NCI-H1092 (cell line): Measurements from ENCODE around the gene MTURN.
"Not testable (repeated sequence)": the region's sequence is repeated elsewhere in the genome, so short reads cannot be mapped to it uniquely, and the experiment has no call there.

Experiments
- DNase-seq: peaks from one replicate; lab custom pipeline; 2025; lab: John Stamatoyannopoulos, UW

The MTURN gene

GRCh38 chr7:30134611-30135300, at the start of gene MTURN:
TSS of gene MTURN (plus strand) at chr7:30134986. CDS start at chr7:30135137, 151 bp downstream.
- peak; percentile 89 for DNase-seq

GRCh38 chr7:30086529-30086928, 48.3 kb upstream of the MTURN start:
- no peak for DNase-seq

DNA sequence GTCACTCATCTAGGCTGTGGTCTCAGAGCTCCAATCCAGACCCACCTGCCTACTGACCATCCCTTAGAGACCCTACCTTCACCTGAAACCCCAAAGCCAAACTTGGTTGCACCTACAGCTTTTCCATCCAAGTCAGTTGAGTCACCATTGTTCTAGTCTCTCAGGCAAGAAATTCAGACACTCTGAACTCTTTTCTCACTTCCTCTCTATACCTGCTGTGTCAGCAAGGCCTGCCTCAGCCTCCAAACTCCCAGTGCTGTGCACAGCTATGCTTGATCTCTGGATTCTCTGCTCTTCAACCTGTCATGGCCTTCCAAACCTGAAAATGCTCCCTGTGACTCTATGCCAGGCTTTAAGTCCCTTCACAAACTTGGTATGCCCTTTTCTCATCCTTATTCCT, 47.4 kb upstream of the MTURN start:
- DNase-seq = no peak

GRCh38 chr7:30088362-30088761, 46.4 kb upstream of the MTURN start:
- DNase-seq = no peak

DNA sequence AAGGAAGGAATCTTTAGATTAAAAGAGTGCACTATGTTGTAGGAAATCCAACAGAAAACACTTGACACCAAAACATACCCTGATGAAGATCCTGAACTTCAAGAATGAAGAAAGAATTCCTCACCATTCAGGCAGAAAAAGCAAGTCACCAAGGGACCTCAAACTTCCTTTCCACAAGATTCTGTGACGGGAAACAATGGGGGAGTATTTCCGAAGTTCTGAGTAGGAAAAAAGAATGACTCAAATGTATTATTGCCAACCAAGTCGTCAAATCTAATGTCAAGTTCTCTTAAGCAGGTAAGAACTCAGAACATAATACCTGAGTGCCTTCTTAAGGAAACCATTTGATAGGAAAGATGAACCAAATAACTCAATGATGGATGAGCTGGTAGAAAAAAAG, 44.7 kb upstream of the MTURN start:
- DNase-seq = no peak

- DNase-seq = no peak
These were observed 43.3 kb upstream of the MTURN start for GRCh38 chr7:30091491-30091912.

GRCh38 chr7:30091987-30092386, 42.8 kb upstream of the MTURN start:
- no peak for DNase-seq

GRCh38 chr7:30093420-30093952, 41.3 kb upstream of the MTURN start:
- DNase-seq = no peak

DNA sequence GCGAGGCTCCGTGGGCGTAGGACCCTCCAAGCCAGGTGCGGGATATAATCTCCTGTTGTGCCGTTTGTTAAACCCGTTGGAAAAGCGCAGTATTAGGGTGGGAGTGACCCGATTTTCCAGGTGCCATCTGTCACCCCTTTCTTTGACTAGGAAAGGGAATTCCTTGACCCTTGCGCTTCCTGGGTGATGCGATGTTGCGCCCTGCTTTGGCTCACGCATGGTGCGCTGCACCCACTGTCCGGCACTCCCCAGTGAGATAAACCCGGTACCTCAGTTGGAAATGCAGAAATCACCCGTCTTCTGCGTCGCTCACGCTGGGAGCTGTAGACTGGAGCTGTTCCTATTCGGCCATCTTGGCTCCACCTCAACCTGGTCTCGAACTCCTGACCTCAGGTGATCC, 36.2 kb upstream of the MTURN start:
- DNase-seq = not testable (repeated sequence)

- DNase-seq = no peak
These were observed 32.5 kb upstream of the MTURN start for GRCh38 chr7:30102281-30102680.

GRCh38 chr7:30104157-30104556, 30.6 kb upstream of the MTURN start:
- no peak for DNase-seq

- no peak for DNase-seq
These were observed 22.6 kb upstream of the MTURN start for GRCh38 chr7:30112103-30112713.

- DNase-seq = no peak
These were observed 21.6 kb upstream of the MTURN start for GRCh38 chr7:30113144-30113543.

DNA sequence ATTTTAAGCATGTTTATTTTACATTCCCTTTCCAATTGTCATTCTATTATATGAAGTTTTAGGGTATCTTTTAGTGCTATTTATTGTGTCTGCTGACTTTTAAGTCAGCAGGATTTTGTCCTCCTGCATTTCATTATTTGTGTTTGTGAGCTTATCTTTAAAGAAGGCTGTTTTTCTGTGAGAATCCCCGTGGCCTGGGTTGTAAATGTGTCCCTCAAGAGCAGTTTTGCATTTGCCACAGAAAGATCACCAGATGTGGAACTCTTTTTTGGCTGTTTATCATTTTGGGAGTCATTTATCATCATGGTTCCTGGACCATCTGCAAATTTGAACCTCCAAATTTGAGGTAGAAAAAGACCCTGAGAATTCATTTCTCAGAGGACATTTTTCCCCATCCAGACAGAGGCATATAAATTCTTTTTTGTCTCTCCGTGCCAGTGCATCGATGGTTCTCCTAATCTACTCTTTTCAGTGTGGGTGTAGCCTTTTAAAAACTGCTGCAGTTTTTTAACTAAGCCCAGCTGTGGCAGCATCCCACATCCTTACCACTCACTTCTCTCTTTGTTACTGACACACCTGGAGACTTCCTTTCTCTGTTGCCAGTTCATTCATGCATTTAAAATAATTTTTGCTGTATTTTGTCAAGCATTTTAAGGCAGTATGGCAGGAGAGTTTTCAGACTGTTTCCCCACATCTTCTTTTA, 20.1 kb upstream of the MTURN start:
- no peak for DNase-seq

GRCh38 chr7:30115709-30116297, 19.0 kb upstream of the MTURN start:
- DNase-seq = no peak

- no peak for DNase-seq
These were observed 18.0 kb upstream of the MTURN start for GRCh38 chr7:30116771-30117170.

GRCh38 chr7:30117896-30118295, 16.9 kb upstream of the MTURN start:
- DNase-seq = no peak

GRCh38 chr7:30119890-30120577, 14.8 kb upstream of the MTURN start:
- no peak for DNase-seq

GRCh38 chr7:30133736-30134610, 813 bp upstream of the MTURN start:
- no peak for DNase-seq

DNA sequence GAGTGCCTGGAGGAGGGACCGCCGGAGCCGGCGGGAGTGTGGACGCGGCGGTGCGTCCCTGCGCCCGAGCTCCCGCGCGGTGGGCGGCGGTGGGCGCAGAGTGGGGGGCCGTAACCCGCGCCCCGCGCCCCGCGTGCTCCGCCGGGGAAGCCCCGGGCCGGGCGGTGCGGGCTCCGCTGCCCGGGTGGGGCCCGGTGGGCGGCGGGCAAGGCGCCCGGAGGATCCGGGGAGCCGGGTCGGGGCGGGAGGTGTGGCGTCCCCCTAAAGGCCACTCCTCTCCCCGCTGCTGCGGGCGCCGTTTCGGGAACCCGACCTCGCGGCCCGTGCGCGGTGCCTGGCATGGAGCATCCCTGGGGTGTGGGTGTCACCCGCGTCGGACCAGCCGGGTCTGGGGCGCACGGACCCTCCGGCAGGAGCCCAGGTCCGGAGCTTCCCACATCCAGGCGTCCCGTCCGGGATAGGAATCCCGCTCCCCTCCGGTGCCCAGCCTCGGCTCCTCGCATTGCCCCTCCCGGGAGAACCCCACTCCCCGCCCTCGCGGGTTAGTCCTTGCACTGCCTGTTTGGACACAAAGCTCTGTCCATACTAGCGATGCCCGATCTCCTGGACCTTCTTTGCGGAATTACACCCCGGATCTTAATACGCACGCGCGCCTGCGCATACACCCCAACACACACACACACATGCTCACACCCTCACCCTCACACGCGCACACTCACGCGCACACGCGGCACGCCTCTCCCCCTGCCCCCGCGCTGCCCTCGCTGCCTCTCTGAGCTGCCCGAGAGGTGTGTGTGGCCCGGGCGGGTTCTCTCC, 723 bp downstream of the MTURN start:
- DNase-seq = peak; percentile 56
